HepG2 (cell line): Measurements from ENCODE around the gene DDX19B. TPM values are rescaled to one million over a fixed set of nuclear protein-coding genes. Genes with fewer than 3 reads are reported as not detected.

ENCODE experiments used
- DNMT1 ChIP-seq: sonication (generic); formaldehyde crosslinking; IDR thresholded peaks from 2 replicates; pipeline ENCODE4 v1.5.1; 2020; ENCODE audit warnings: mild to moderate bottlenecking, missing genetic modification reagents
- DNMT3B ChIP-seq: conservative IDR thresholded peaks from 2 replicates; pipeline ENCODE4 v1.6.1; 2016; ENCODE audit warnings: missing biosample characterization, control low read depth
- FOXP1 ChIP-seq, 2 experiments: fragments of 450-650 bp in 1 of 2; IDR thresholded peaks; 2 replicates each; pipeline ENCODE4 v1.6.1; 2017 to 2018; ENCODE audit warnings: antibody characterized with exemption in 1 of 2
- HIVEP1 ChIP-seq: sonication (generic); formaldehyde crosslinking; IDR thresholded peaks from 2 replicates; pipeline ENCODE4 v1.4.0; 2020; ENCODE audit warnings: mild to moderate bottlenecking, missing genetic modification reagents
- KLF16 ChIP-seq, 2 experiments: sonication (generic) in 1 of 2; formaldehyde crosslinking in 1 of 2; IDR thresholded peaks; 2 replicates each; pipeline versions ENCODE4 v1.6.1 to v1.8.0; 2016 to 2023; ENCODE audit warnings: missing genetic modification reagents in 2 of 2, missing compliant biosample characterization in 1 of 2
- NCOR1 ChIP-seq: fragments of 200-600 bp; sonication (generic); IDR thresholded peaks from 2 replicates; pipeline ENCODE4 v1.7.0; 2017; ENCODE audit warnings: antibody characterized with exemption, low read length, borderline replicate concordance
- NFYB ChIP-seq: sonication (generic); formaldehyde crosslinking; IDR thresholded peaks from 2 replicates; pipeline ENCODE4 v1.4.0; 2020; ENCODE audit warnings: missing genetic modification reagents
- PHF8 ChIP-seq: sonication (generic); formaldehyde crosslinking; IDR thresholded peaks from 2 replicates; pipeline ENCODE4 v1.5.0; 2020; ENCODE audit warnings: missing genetic modification reagents
- SCMH1 ChIP-seq: sonication (generic); formaldehyde crosslinking; IDR thresholded peaks from 2 replicates; pipeline ENCODE4 v1.9.0; 2021; ENCODE audit warnings: missing genetic modification reagents, mild to moderate bottlenecking, borderline replicate concordance
- SRSF4 ChIP-seq: fragments of 200-400 bp; formaldehyde crosslinking; IDR thresholded peaks from one replicate; pipeline ENCODE4 v1.6.1; 2018; ENCODE audit warnings: mild to moderate bottlenecking, low read depth, low read length, moderate library complexity; ENCODE audit not compliant: poor library complexity, severe bottlenecking
- TEAD2 ChIP-seq: sonication (generic); formaldehyde crosslinking; IDR thresholded peaks from 2 replicates; pipeline ENCODE4 v1.9.0; 2021; ENCODE audit warnings: missing genetic modification reagents
- ZNF333 ChIP-seq: sonication (generic); formaldehyde crosslinking; IDR thresholded peaks from 2 replicates; pipeline ENCODE4 v1.4.0; 2020; ENCODE audit warnings: mild to moderate bottlenecking, missing genetic modification reagents, borderline replicate concordance
- ZNF34 ChIP-seq: sonication (generic); formaldehyde crosslinking; IDR thresholded peaks from 2 replicates; pipeline ENCODE4 v1.4.0; 2020; ENCODE audit warnings: mild to moderate bottlenecking, missing genetic modification reagents, borderline replicate concordance
- ZNF572 ChIP-seq: sonication (generic); formaldehyde crosslinking; IDR thresholded peaks from 2 replicates; pipeline ENCODE4 v1.5.1; 2020; ENCODE audit warnings: mild to moderate bottlenecking, missing genetic modification reagents
- ZNF607 ChIP-seq: sonication (generic); formaldehyde crosslinking; IDR thresholded peaks from 2 replicates; pipeline ENCODE4 v1.5.1; 2020; ENCODE audit warnings: missing genetic modification reagents, mild to moderate bottlenecking, borderline replicate concordance
- ZNF768 ChIP-seq: sonication (generic); formaldehyde crosslinking; IDR thresholded peaks from 2 replicates; pipeline ENCODE4 v1.4.0; 2020; ENCODE audit warnings: missing genetic modification reagents
- polyA plus RNA-seq, 8 experiments: library from polyadenylated mRNA; depleted of rRNA in 3 of 8; stranded (reverse) in 7 of 8; unstranded in 1 of 8; fragments of >200 nt; fragmentation: Illumina TruSeq in 4 of 8; extraction: Trizol in 4 of 8; gene quantifications; 2 replicates each; pipeline versions ENCODE4 v1.2.1 to v1.2.3, GENCODE V29; 2011 to 2016; ENCODE audit warnings: low read depth in 4 of 8, missing spikeins in 1 of 8, mixed read lengths in 1 of 8; ENCODE audit not compliant: insufficient read depth in 1 of 8
- total RNA-seq, 5 experiments: library from RNA; depleted of rRNA; stranded (reverse); fragments of >200 nt; fragmentation: Illumina TruSeq; extraction: Trizol; gene quantifications; 2 replicates each; pipeline ENCODE4 v1.2.3, GENCODE V29; 2016; ENCODE audit warnings: low read depth in 1 of 5
- TF ChIP-seq, protein P1 (sequence below): sonication (generic); formaldehyde crosslinking; IDR thresholded peaks from 2 replicates; pipeline ENCODE4 v1.5.1; 2020; ENCODE audit warnings: missing genetic modification reagents, mild to moderate bottlenecking, borderline replicate concordance
- TF ChIP-seq, protein P2 (sequence below): IDR thresholded peaks from 2 replicates; pipeline ENCODE4 v1.6.1; 2016; ENCODE audit warnings: missing genetic modification reagents, missing compliant biosample characterization
- TF ChIP-seq, protein P3 (sequence below): sonication (generic); formaldehyde crosslinking; IDR thresholded peaks from 2 replicates; pipeline ENCODE4 v1.5.0; 2020; ENCODE audit warnings: missing genetic modification reagents, mild to moderate bottlenecking, borderline replicate concordance
- TF ChIP-seq, protein P4 (sequence below): sonication (generic); formaldehyde crosslinking; conservative IDR thresholded peaks from 2 replicates; pipeline ENCODE4 v1.4.0; 2020; ENCODE audit warnings: missing genetic modification reagents
- TF ChIP-seq, protein P5 (sequence below): sonication (generic); formaldehyde crosslinking; IDR thresholded peaks from 2 replicates; pipeline ENCODE4 v1.4.0; 2020; ENCODE audit warnings: low read depth, missing genetic modification reagents

The DDX19B gene
- total and polyA plus RNA-seq, 2 of the 13 experiments (the other 11 are each of a cell fraction or from before 2014, with no cell fraction given), result 36.2 to 40.0 TPM

DNA sequence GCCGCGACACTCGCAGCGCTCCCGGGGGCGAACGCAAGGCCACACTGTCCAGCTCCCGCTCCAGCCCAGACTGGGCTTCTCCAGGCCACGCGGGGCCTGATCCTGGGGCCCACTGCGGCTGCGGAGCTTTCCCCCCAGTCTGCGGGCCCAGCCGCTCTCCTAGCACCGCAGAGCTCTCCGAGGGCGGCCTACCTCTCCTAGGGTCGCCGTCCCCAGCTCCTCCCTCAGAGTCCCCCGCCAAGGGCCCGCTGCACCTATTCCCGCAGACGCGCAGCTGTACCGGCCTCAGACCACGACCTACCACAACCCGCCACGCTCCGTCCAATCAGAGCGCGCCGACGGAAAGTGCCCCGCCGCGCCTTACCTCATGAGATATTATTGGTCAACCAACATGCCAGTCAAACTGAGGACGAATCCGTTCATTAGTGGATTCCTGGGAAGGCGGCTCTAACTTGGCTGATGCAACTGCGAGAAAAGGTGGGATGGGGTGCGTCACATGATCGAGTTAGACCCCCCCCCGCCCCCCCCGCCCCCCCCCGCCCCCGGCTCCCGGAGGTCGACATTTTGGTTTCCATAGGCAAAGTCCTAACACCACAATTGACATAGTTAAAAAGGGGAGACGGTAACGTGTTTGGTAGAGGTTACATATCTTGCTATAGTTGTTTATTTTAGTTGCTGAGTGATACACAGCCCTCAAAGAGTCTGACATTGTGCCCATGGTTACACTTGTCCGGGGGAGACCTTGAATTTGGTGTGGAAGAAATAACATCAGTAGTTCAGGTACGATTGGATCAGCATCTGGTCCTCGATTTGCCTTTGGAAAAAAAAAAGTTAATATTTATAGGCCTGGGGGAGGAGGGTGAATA lies 9.5 kb upstream of the DDX19B start, which contains the start of gene AARS1 (continued):
- TF ChIP-seq NFYB (CRISPR knock-in tag) (peak; percentile 97), ZNF34 (no peak), ZNF768 (CRISPR knock-in tag) (peak; percentile 86), TEAD2 (CRISPR knock-in tag) (peak; percentile 63; the same call in 1 of the 2 replicates), ZNF607 (peak; percentile 24; the same call in 1 of the 2 replicates), FOXP1 (IDR thresholded peaks at IDR 0.05) (no peak), FOXP1 (CRISPR knock-in tag; IDR thresholded peaks at IDR 0.05) (peak; percentile 42; the same call in 1 of the 2 replicates), ZNF333 (peak; percentile 89; the same call in 1 of the 2 replicates), DNMT3B (peak; percentile 90), HIVEP1 (no peak), SCMH1 (CRISPR knock-in tag) (no peak), SRSF4 (peak; percentile 68), NCOR1 (no peak), PHF8 (peak; percentile 99), KLF16 (CRISPR knock-in tag; IDR thresholded peaks at IDR 0.05) (peak in 1 of 2 experiments; percentile 95; a peak in 2 of 4 replicates), DNMT1 (no peak), ZNF572 (no peak)
- TF ChIP-seq, protein P1, sequence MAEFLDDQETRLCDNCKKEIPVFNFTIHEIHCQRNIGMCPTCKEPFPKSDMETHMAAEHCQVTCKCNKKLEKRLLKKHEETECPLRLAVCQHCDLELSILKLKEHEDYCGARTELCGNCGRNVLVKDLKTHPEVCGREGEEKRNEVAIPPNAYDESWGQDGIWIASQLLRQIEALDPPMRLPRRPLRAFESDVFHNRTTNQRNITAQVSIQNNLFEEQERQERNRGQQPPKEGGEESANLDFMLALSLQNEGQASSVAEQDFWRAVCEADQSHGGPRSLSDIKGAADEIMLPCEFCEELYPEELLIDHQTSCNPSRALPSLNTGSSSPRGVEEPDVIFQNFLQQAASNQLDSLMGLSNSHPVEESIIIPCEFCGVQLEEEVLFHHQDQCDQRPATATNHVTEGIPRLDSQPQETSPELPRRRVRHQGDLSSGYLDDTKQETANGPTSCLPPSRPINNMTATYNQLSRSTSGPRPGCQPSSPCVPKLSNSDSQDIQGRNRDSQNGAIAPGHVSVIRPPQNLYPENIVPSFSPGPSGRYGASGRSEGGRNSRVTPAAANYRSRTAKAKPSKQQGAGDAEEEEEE (CRISPR knock-in tag), result no peak
- TF ChIP-seq, protein P2, sequence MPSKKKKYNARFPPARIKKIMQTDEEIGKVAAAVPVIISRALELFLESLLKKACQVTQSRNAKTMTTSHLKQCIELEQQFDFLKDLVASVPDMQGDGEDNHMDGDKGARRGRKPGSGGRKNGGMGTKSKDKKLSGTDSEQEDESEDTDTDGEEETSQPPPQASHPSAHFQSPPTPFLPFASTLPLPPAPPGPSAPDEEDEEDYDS (CRISPR knock-in tag), result peak; percentile 97
- TF ChIP-seq, protein P3, sequence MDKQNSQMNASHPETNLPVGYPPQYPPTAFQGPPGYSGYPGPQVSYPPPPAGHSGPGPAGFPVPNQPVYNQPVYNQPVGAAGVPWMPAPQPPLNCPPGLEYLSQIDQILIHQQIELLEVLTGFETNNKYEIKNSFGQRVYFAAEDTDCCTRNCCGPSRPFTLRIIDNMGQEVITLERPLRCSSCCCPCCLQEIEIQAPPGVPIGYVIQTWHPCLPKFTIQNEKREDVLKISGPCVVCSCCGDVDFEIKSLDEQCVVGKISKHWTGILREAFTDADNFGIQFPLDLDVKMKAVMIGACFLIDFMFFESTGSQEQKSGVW (CRISPR knock-in tag), result no peak
- TF ChIP-seq, protein P4, sequence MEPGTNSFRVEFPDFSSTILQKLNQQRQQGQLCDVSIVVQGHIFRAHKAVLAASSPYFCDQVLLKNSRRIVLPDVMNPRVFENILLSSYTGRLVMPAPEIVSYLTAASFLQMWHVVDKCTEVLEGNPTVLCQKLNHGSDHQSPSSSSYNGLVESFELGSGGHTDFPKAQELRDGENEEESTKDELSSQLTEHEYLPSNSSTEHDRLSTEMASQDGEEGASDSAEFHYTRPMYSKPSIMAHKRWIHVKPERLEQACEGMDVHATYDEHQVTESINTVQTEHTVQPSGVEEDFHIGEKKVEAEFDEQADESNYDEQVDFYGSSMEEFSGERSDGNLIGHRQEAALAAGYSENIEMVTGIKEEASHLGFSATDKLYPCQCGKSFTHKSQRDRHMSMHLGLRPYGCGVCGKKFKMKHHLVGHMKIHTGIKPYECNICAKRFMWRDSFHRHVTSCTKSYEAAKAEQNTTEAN, result 0 out of 2 replicates have a peak, but pooled peaks have one; percentile 43
- TF ChIP-seq, protein P5, sequence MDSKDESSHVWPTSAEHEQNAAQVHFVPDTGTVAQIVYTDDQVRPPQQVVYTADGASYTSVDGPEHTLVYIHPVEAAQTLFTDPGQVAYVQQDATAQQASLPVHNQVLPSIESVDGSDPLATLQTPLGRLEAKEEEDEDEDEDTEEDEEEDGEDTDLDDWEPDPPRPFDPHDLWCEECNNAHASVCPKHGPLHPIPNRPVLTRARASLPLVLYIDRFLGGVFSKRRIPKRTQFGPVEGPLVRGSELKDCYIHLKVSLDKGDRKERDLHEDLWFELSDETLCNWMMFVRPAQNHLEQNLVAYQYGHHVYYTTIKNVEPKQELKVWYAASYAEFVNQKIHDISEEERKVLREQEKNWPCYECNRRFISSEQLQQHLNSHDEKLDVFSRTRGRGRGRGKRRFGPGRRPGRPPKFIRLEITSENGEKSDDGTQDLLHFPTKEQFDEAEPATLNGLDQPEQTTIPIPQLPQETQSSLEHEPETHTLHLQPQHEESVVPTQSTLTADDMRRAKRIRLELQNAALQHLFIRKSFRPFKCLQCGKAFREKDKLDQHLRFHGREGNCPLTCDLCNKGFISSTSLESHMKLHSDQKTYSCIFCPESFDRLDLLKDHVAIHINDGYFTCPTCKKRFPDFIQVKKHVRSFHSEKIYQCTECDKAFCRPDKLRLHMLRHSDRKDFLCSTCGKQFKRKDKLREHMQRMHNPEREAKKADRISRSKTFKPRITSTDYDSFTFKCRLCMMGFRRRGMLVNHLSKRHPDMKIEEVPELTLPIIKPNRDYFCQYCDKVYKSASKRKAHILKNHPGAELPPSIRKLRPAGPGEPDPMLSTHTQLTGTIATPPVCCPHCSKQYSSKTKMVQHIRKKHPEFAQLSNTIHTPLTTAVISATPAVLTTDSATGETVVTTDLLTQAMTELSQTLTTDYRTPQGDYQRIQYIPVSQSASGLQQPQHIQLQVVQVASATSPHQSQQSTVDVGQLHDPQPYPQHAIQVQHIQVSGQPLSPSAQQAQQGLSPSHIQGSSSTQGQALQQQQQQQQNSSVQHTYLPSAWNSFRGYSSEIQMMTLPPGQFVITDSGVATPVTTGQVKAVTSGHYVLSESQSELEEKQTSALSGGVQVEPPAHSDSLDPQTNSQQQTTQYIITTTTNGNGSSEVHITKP (CRISPR knock-in tag), result no peak; the same call in none of the 2 replicates
